ENCODE results near the gene CACNA2D3.

CACNA2D3 gene

GRCh38 chr3:54358969-54359694 is 236.8 kb downstream of the CACNA2D3 start:
- no peak overlapping the region for H3K4me3 ChIP-seq (ENCODE audit: low read depth, low read length)
- TF ChIP-seq CTCF (IDR thresholded peaks at IDR 0.05; ENCODE audit: low read depth, low read length), result no peak
- DNase-seq (ENCODE audit: low read depth, low spot score), result no peak
- in situ Hi-C loops (cut with HindIII; ENCODE audit: low sequenced_read_pairs), result no loop called here

GRCh38 chr3:54360320-54360719 is 238.0 kb downstream of the CACNA2D3 start:
- H3K4me3 ChIP-seq (ENCODE audit: low read depth, low read length), result no peak overlapping the region
- in situ Hi-C loops (cut with HindIII; ENCODE audit: low sequenced_read_pairs), result no loop called here
- no peak for DNase-seq (ENCODE audit: low read depth, low spot score)
- no peak for TF ChIP-seq CTCF (IDR thresholded peaks at IDR 0.05; ENCODE audit: low read depth, low read length)

- H3K4me3 ChIP-seq (ENCODE audit: low read depth, low read length), result no peak overlapping the region
- TF ChIP-seq CTCF (IDR thresholded peaks at IDR 0.05; ENCODE audit: low read depth, low read length), result no peak
- in situ Hi-C loops (cut with HindIII; ENCODE audit: low sequenced_read_pairs), result no loop called here
- no peak for DNase-seq (ENCODE audit: low read depth, low spot score)
Observed at GRCh38 chr3:54361746-54362283, 239.5 kb downstream of the CACNA2D3 start.

- DNase-seq (ENCODE audit: low read depth, low spot score), result no peak
- no peak for TF ChIP-seq CTCF (IDR thresholded peaks at IDR 0.05; ENCODE audit: low read depth, low read length)
- in situ Hi-C loops (cut with HindIII; ENCODE audit: low sequenced_read_pairs), result no loop called here
- no peak overlapping the region for H3K4me3 ChIP-seq (ENCODE audit: low read depth, low read length)
Observed at GRCh38 chr3:54366007-54366750, 243.8 kb downstream of the CACNA2D3 start.

- DNase-seq (ENCODE audit: low read depth, low spot score), result no peak
- in situ Hi-C loops (cut with HindIII; ENCODE audit: low sequenced_read_pairs), result no loop called here
- no peak for TF ChIP-seq CTCF (IDR thresholded peaks at IDR 0.05; ENCODE audit: low read depth, low read length)
- H3K4me3 ChIP-seq (ENCODE audit: low read depth, low read length), result no peak overlapping the region
Observed at GRCh38 chr3:54366839-54367238, 244.5 kb downstream of the CACNA2D3 start.

- H3K4me3 ChIP-seq (ENCODE audit: low read depth, low read length), result no peak overlapping the region
- in situ Hi-C loops (cut with HindIII; ENCODE audit: low sequenced_read_pairs), result no loop called here
- no peak for DNase-seq (ENCODE audit: low read depth, low spot score)
- TF ChIP-seq CTCF (IDR thresholded peaks at IDR 0.05; ENCODE audit: low read depth, low read length), result no peak
Observed at GRCh38 chr3:54372232-54372631, 249.9 kb downstream of the CACNA2D3 start.
